ENCODE measurements around the gene GAL3ST1. TPM values are rescaled to one million over a fixed set of nuclear protein-coding genes. Genes with fewer than 3 reads are reported as not detected.
"Not testable (repeated sequence)": the region's sequence is repeated elsewhere in the genome, so short reads cannot be mapped to it uniquely, and the experiment has no call there.

GAL3ST1 gene
- total RNA-seq, 1 donor from 2014 or later = 8.8 TPM

DNA sequence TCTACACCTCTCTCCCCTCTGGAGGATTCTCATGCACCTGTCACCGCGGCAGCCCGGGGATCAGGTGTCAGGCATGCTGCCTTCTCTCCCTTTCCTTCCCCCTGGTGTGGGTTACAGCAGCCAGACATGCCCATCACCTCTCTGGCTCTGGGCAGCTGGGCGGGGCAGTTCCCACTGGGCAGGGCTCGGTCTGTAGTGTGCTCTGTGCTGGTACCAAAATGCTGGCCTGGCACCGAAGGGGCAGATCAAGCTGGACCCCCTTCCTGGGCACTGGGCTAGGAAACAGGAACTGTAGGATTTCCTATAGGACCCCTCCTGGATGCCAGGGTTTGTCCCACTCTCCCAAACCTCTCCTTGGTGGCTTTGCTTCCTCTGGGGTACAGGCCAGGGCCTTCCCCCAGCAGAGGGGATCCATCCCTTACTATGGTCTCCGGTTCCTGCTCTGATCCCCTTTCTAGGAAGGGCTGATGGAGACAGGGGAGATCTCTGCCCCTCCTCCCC is 821 bp downstream of the GAL3ST1 start:
- no peak overlapping the region for H3K27ac Mint-ChIP-seq (ENCODE audit: unreplicated experiment)
- H3K4me1 Mint-ChIP-seq = peaks cover 26% of the 10 kb centered on the region
- no peak for DNase-seq (ENCODE audit: low read depth, low spot score)
- H3K9me3 Mint-ChIP-seq = no peaks in the 10 kb centered on the region
- TF ChIP-seq, protein P1, sequence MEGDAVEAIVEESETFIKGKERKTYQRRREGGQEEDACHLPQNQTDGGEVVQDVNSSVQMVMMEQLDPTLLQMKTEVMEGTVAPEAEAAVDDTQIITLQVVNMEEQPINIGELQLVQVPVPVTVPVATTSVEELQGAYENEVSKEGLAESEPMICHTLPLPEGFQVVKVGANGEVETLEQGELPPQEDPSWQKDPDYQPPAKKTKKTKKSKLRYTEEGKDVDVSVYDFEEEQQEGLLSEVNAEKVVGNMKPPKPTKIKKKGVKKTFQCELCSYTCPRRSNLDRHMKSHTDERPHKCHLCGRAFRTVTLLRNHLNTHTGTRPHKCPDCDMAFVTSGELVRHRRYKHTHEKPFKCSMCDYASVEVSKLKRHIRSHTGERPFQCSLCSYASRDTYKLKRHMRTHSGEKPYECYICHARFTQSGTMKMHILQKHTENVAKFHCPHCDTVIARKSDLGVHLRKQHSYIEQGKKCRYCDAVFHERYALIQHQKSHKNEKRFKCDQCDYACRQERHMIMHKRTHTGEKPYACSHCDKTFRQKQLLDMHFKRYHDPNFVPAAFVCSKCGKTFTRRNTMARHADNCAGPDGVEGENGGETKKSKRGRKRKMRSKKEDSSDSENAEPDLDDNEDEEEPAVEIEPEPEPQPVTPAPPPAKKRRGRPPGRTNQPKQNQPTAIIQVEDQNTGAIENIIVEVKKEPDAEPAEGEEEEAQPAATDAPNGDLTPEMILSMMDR (conservative IDR thresholded peaks at IDR 0.05) = no peak
- no peaks in the 10 kb centered on the region for H3K36me3 Mint-ChIP-seq (ENCODE audit: low read depth)
- peaks cover 18% of the 10 kb centered on the region for H3K27me3 Mint-ChIP-seq (ENCODE audit: low read depth)
- H3K4me3 Mint-ChIP-seq = peak overlapping the region; percentile 72

DNA sequence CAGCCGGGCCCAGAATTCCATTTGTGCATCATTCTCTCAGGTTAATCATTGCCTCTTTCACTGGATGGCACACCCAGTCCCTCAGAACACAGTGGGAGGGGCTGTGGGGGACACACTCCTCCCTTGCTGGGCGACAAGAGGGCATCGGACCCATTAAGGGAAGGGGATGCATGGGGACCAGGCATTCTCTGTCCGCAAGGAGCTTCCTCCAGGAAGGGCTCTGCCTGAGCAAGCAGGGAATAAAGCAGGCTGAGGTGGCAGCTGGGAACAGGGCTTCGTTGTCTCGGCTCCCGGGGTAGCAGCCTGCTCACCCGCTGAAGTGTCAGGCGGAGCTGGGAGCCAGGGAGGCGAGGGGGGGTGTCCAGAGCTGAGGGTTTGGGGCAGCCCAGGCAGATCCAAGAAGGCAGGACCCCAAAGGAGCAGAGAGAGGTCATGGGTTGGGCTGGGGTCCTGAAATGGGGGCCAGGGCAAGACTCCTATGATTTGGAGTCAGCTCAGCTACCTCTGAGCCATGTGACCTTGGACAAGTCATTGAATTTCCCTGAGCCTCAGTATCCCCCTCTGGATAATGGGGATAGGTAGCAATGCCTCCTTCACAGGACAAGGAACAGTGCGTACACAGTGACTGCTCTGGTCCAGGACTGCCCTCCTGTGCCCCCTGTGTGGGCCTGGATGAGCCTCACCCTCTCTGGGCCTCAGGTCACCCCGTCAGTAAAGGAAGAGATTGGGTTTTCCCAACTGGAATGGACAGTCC is 1.4 kb downstream of the GAL3ST1 start:
- H3K27me3 Mint-ChIP-seq (ENCODE audit: low read depth) = peaks cover 18% of the 10 kb centered on the region
- H3K9me3 Mint-ChIP-seq = no peaks in the 10 kb centered on the region
- TF ChIP-seq, protein P1 (conservative IDR thresholded peaks at IDR 0.05) = no peak
- H3K27ac Mint-ChIP-seq (ENCODE audit: unreplicated experiment) = no peak overlapping the region
- H3K36me3 Mint-ChIP-seq (ENCODE audit: low read depth) = no peaks in the 10 kb centered on the region
- H3K4me3 Mint-ChIP-seq = peak overlapping the region; percentile 72
- peak; percentile 24 for DNase-seq (ENCODE audit: low read depth, low spot score)
- peaks cover 32% of the 10 kb centered on the region for H3K4me1 Mint-ChIP-seq

DNA sequence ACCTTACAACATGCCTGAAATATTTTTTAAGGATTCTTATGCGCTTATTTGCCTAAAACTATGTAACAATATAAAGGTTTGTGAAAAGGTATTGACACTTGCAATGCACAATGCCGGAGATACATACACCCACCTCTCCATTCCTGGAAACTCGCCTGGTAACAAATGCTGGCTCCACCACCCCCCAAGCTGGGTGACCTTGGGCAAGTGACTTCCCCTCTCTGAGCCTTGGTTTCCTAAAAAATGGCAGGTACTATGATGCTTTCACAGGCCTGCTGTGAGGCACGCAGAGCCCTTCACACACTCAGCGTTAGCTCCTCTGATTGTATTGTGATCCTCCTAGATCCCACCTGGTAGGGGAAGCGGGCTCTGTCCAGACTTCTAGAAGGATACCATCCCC is 2.3 kb downstream of the GAL3ST1 start:
- peaks cover 18% of the 10 kb centered on the region for H3K27me3 Mint-ChIP-seq (ENCODE audit: low read depth)
- peak overlapping the region; percentile 69 for H3K4me3 Mint-ChIP-seq
- TF ChIP-seq, protein P1 (conservative IDR thresholded peaks at IDR 0.05) = no peak
- no peaks in the 10 kb centered on the region for H3K36me3 Mint-ChIP-seq (ENCODE audit: low read depth)
- H3K9me3 Mint-ChIP-seq = no peaks in the 10 kb centered on the region
- no peak for DNase-seq (ENCODE audit: low read depth, low spot score)
- peaks cover 32% of the 10 kb centered on the region for H3K4me1 Mint-ChIP-seq
- no peak overlapping the region for H3K27ac Mint-ChIP-seq (ENCODE audit: unreplicated experiment)

DNA sequence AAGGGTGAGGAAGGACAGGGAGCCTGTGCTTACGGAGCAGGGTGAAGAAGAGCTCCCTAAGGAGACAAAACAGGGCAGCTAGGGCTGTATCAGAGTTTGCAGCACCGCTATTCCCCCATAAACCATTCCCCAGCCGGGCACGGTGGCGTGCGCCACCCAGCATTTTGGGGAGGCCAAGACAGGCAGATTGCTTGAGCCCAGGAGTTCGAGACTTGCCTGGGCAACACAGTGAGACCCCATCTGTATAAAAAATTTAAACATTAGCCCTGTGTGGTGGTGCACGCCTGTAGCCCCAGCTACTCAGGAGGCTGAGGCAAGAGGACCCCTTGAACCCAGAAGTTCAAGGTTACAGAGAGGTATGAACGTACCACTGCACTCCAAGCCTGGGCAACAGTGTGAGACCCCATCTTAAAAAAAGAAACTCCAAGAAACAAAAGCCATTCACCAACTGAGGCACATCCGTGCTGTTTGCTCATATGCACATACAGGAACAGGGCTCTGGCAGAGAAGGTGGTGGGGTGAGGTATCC is 4.7 kb downstream of the GAL3ST1 start:
- Mint-ChIP-seq H3K9me3 (no peaks in the 10 kb centered on the region), H3K36me3 (ENCODE audit: low read depth) (no peaks in the 10 kb centered on the region), H3K27ac (ENCODE audit: unreplicated experiment) (no peak overlapping the region), H3K4me1 (peaks cover 27% of the 10 kb centered on the region), H3K4me3 (no peak overlapping the region), H3K27me3 (ENCODE audit: low read depth) (peaks cover 16% of the 10 kb centered on the region)
- no peak for DNase-seq (ENCODE audit: low read depth, low spot score)
- TF ChIP-seq, protein P1 (conservative IDR thresholded peaks at IDR 0.05) = no peak

DNA sequence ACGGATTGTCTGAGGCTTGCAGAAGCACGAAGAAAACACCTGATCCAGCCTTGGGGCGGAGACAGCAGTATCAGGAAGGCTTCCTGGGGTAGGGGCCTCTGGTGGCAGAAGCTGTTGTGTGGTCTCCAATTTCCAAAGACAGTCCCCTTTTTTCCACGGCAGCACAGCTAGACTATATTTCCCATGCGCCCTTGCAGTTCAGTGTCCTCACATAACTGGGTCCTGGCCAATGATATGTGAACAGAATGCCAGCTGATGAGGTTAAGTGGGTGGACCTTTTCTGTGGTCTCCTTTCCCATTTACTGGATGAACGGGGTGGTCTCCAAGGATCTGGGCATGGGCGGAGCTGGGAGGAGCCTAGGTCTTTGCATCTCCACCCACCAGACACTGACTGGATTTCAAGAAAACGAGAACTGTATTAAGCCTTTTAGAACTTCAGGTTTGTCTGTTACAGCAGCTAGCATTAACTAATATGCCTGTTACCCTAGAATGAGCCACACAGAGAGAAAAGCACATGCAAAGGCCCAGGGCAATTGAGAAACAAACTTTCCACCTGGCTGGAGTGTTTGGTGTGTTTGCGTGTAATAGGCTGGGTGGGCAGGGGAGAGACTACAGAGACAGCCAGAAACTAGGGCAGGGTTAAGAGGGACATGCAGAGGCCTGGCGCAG is 6.2 kb downstream of the GAL3ST1 start:
- Mint-ChIP-seq H3K4me1 (peaks cover 19% of the 10 kb centered on the region), H3K36me3 (ENCODE audit: low read depth) (no peaks in the 10 kb centered on the region), H3K4me3 (no peak overlapping the region), H3K27me3 (ENCODE audit: low read depth) (peaks cover 9% of the 10 kb centered on the region), H3K9me3 (no peaks in the 10 kb centered on the region), H3K27ac (ENCODE audit: unreplicated experiment) (no peak overlapping the region)
- TF ChIP-seq, protein P1 (conservative IDR thresholded peaks at IDR 0.05) = no peak
- DNase-seq (ENCODE audit: low read depth, low spot score) = no peak

DNA sequence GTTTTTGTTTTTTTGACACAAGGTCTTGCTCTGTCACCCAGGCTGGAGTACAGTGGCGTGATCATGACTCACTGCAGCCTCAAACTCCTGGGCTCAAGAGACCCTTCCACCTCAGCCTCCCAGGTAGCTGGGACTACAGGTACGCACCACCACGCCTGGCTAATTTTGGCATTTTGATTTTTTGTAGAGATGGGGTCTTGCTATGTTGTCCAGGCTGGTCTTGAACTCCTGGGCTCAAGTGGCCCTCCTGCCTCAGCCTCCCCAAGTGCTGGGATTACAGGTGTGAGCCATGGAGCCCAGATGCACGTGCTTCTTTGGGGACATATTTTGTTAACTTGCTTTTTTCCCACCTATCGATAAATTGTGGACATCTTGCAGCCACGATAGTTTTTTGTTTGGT is 7.2 kb downstream of the GAL3ST1 start:
- not testable (repeated sequence) for H3K36me3 Mint-ChIP-seq (ENCODE audit: low read depth); H3K9me3 Mint-ChIP-seq; H3K4me3 Mint-ChIP-seq

More for the DNA sequence above, 7.2 kb downstream of the GAL3ST1 start:
- not testable (repeated sequence) for DNase-seq (ENCODE audit: low read depth, low spot score); H3K27me3 Mint-ChIP-seq (ENCODE audit: low read depth); H3K27ac Mint-ChIP-seq (ENCODE audit: unreplicated experiment)
- peaks cover 10% of the 10 kb centered on the region for H3K4me1 Mint-ChIP-seq

All from neural crest cell (in vitro differentiated cells).